Prostate gland (tissue), 2 donors: ENCODE results near the gene MTA3. TPM values are rescaled to one million over a fixed set of nuclear protein-coding genes. Genes with fewer than 3 reads are reported as not detected.

Experiments
- DNase-seq: peaks from one replicate; pipeline ENCODE4 v3.0.0-alpha.2; 2019; ENCODE audit warnings: low spot score
- H3K27ac ChIP-seq, 2 donors: fragments of 200-600 bp; sonication (generic); 2 replicates each; pipeline ENCODE4 v1.5.1; 2017 to 2019
- H3K27me3 ChIP-seq: fragments of 200-600 bp; sonication (generic); replicated peaks from 2 replicates; pipeline ENCODE4 v1.5.1; 2019; ENCODE audit not compliant: insufficient read depth
- H3K36me3 ChIP-seq, 2 donors: fragments of 200-600 bp; sonication (generic); 1 replicate in 1 of 2; 2 replicates in 1 of 2; pipeline versions ENCODE4 v1.5.1 to v1.8.1; 2017 to 2019
- H3K4me1 ChIP-seq: fragments of 200-600 bp; sonication (generic); replicated peaks from 2 replicates; pipeline ENCODE4 v1.5.1; 2019
- H3K4me3 ChIP-seq, 2 donors: fragments of 200-600 bp; sonication (generic); 2 replicates each; pipeline ENCODE4 v1.5.1; 2017 to 2019
- H3K9me3 ChIP-seq: fragments of 200-600 bp; sonication (generic); 2 replicates; pipeline ENCODE4 v1.5.1; 2017
- POLR2A ChIP-seq: fragments of 450-650 bp; IDR thresholded peaks from one replicate; pipeline ENCODE4 v1.6.1; 2016; ENCODE audit warnings: antibody characterized with exemption, mild to moderate bottlenecking
- POLR2AphosphoS5 ChIP-seq: sonication (generic); formaldehyde crosslinking; IDR thresholded peaks from one replicate; pipeline ENCODE4 v1.6.1; 2017; ENCODE audit warnings: antibody characterized with exemption
- WGBS: methylation state at CpG from one replicate; pipeline ENCODE4 v1.1.5; 2018; 5-methylcytosine and 5-hydroxymethylcytosine counted together
- intact Hi-C: fragments of 100-400 bp; cut with DNase I; formaldehyde crosslinking; loops from one replicate; pipeline ENCODE4 v1.14.2; 2022
- small RNA-seq, 2 donors: library from RNA; depleted of rRNA; stranded (forward); fragments of <200 nt; gene quantifications; one replicate each; pipeline ENCODE3, GENCODE V24; 2016
- total RNA-seq, 2 donors: library from RNA; depleted of rRNA; stranded (reverse); fragments of >200 nt; gene quantifications; one replicate each; pipeline ENCODE4 v1.1.0, GENCODE V29; 2016
- TF ChIP-seq, protein P1 (sequence below), 4 experiments: fragments of 200-600 bp in 2 of 4; fragments of 450-650 bp in 2 of 4; sonication (generic) in 2 of 4; IDR thresholded peaks; 1 replicate in 3 of 4; 2 replicates in 1 of 4; pipeline ENCODE4 v1.5.1; 2016 to 2019; ENCODE audit warnings: antibody characterized with exemption in 4 of 4, mild to moderate bottlenecking in 2 of 4, moderate library complexity in 2 of 4

MTA3 gene
- total RNA-seq, 2 donors from 2014 or later, result 23.6 to 53.4 TPM

DNA sequence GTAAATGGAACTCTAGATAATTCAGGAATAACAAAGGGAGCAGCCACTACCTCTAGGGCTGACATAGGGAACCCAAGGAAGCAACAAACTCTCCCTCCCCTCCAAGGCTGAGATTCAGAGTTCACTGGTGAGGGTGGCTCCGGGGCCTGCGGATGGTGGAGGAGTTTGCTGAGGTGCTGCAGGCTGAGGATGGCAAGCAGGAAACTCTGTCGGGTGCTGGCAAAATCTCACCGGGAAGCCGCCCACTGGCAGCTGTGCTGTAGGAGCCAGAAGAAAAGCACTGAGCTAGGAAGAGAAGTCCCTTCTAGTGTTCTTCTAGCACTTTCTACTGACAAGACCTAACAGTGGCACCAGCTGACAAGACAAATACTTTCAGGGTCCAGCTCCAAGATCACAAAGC is 236.5 kb downstream of the MTA3 start:
- H3K9me3 ChIP-seq, result no peaks in the 10 kb centered on the region
- H3K4me3 ChIP-seq, result no peak overlapping the region
- no peak for TF ChIP-seq POLR2AphosphoS5
- no peak for TF ChIP-seq POLR2A
- TF ChIP-seq, protein P1, sequence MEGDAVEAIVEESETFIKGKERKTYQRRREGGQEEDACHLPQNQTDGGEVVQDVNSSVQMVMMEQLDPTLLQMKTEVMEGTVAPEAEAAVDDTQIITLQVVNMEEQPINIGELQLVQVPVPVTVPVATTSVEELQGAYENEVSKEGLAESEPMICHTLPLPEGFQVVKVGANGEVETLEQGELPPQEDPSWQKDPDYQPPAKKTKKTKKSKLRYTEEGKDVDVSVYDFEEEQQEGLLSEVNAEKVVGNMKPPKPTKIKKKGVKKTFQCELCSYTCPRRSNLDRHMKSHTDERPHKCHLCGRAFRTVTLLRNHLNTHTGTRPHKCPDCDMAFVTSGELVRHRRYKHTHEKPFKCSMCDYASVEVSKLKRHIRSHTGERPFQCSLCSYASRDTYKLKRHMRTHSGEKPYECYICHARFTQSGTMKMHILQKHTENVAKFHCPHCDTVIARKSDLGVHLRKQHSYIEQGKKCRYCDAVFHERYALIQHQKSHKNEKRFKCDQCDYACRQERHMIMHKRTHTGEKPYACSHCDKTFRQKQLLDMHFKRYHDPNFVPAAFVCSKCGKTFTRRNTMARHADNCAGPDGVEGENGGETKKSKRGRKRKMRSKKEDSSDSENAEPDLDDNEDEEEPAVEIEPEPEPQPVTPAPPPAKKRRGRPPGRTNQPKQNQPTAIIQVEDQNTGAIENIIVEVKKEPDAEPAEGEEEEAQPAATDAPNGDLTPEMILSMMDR (IDR thresholded peaks at IDR 0.05), result no peak
- H3K36me3 ChIP-seq, result no peaks in the 10 kb centered on the region
- intact Hi-C loops, result no loop called here
- WGBS, result 73% methylated on average over 5 of the region's 5 CpGs
- H3K27ac ChIP-seq, result no peak overlapping the region
- H3K4me1 ChIP-seq, result no peaks in the 10 kb centered on the region
- no peaks in the 10 kb centered on the region for H3K27me3 ChIP-seq
- no peak for DNase-seq

Small RNAs within 50 kb of the gene (small RNA-seq; reads per million reads assigned to genes)
- gene AC074375.1, result 0 reads per million in 2 donors
- 0 reads per million in 2 donors for gene RNU6-137P

Other genes with a start within 250 kb of the MTA3 start
- gene COX7A2L, start 207.4 kb upstream of the MTA3 start, total RNA-seq, result 100 to 1,000 TPM; 167 to 170 TPM
- gene KCNG3, start 74.7 kb upstream of the MTA3 start, total RNA-seq, result 1 to 10 TPM in 1 of 2 donors, under 1 TPM in 1; 0.27 to 4.1 TPM
- gene OXER1, start 195.5 kb downstream of the MTA3 start, total RNA-seq, result 1 to 10 TPM; 4.5 to 5.6 TPM
- 10 to 100 TPM; 10.3 to 14.0 TPM for gene HAAO, start 224.0 kb downstream of the MTA3 start, total RNA-seq